GM08714 (cell line): ENCODE data around the gene RNU4-1.

ENCODE experiments used
- H3K4me3 ChIP-seq: fragments of 200-500 bp; sonication (Bioruptor generic); 2 replicates; pipeline ENCODE4 v1.5.1; 2014; ENCODE audit warnings: mild to moderate bottlenecking, low read length, inconsistent platforms
- ZNF274 ChIP-seq: IDR thresholded peaks from 2 replicates; pipeline ENCODE4 v1.6.1; 2012; ENCODE audit warnings: mild to moderate bottlenecking, low read depth, low read length

Gene RNU4-1

GRCh38 chr12:120317224-120318105 is 24.4 kb upstream of the RNU4-1 start:
- H3K4me3 ChIP-seq: peak overlapping the region; percentile 53; the same call in 1 of the 2 replicates
- no peak for TF ChIP-seq ZNF274

GRCh38 chr12:120316798-120317223 is 23.8 kb upstream of the RNU4-1 start:
- peak overlapping the region; percentile 53; the same call in 1 of the 2 replicates for H3K4me3 ChIP-seq
- TF ChIP-seq ZNF274: no peak

- no peak overlapping the region for H3K4me3 ChIP-seq
- no peak for TF ChIP-seq ZNF274
Measured at GRCh38 chr12:120314220-120314619, 21.2 kb upstream of the RNU4-1 start.

GRCh38 chr12:120301962-120302815 is 9.2 kb upstream of the RNU4-1 start, which contains the start of gene SIRT4:
SIRT4 (plus strand) TSS chr12:120302321; CDS start chr12:120303562, 1,241 bp downstream.
- TF ChIP-seq ZNF274: no peak
- peak within 1 kb of the TSS; percentile 97 for H3K4me3 ChIP-seq

GRCh38 chr12:120292411-120292660 is 701 bp downstream of the RNU4-1 start:
- peak overlapping the region; percentile 57 for H3K4me3 ChIP-seq
- TF ChIP-seq ZNF274: no peak

GRCh38 chr12:120290609-120291305 is 2.3 kb downstream of the RNU4-1 start:
- no peak for TF ChIP-seq ZNF274
- H3K4me3 ChIP-seq: no peak overlapping the region

GRCh38 chr12:120287491-120287890 is 5.5 kb downstream of the RNU4-1 start:
- H3K4me3 ChIP-seq: no peak overlapping the region
- TF ChIP-seq ZNF274: no peak

GRCh38 chr12:120286768-120287490 is 6.1 kb downstream of the RNU4-1 start:
- no peak overlapping the region for H3K4me3 ChIP-seq
- TF ChIP-seq ZNF274: no peak

- no peak for TF ChIP-seq ZNF274
- H3K4me3 ChIP-seq: no peak overlapping the region
Measured at GRCh38 chr12:120284381-120284780, 8.7 kb downstream of the RNU4-1 start.

GRCh38 chr12:120283318-120283717 is 9.7 kb downstream of the RNU4-1 start:
- H3K4me3 ChIP-seq: no peak overlapping the region
- no peak for TF ChIP-seq ZNF274

GRCh38 chr12:120278137-120279069 is 14.6 kb downstream of the RNU4-1 start:
- TF ChIP-seq ZNF274: no peak
- no peak overlapping the region for H3K4me3 ChIP-seq

GRCh38 chr12:120276734-120277133 is 16.3 kb downstream of the RNU4-1 start:
- no peak for TF ChIP-seq ZNF274
- H3K4me3 ChIP-seq: no peak overlapping the region

- no peak for TF ChIP-seq ZNF274
Measured at GRCh38 chr12:120267736-120268135, 25.3 kb downstream of the RNU4-1 start.

More at GRCh38 chr12:120267736-120268135, 25.3 kb downstream of the RNU4-1 start:
- H3K4me3 ChIP-seq: no peak overlapping the region
